HCT116 (cell line): Measurements from ENCODE around the gene CTDNEP1. TPM values are rescaled to one million over a fixed set of nuclear protein-coding genes. Genes with fewer than 3 reads are reported as not detected.
A peak's percentile ranks its signal among the peaks of the same experiment; 100 is the strongest.

Source experiments
- ATAC-seq: fragments of 200-7000 bp; cut with Tn5 transposase; 2 replicates; pipeline ENCODE4 v1.9.1; 2020; ENCODE audit warnings: mild to moderate bottlenecking, moderate library complexity
- BruUV-seq: library from RNA; stranded (reverse); fragments of 400-500 nt; replicated peaks from 2 replicates; lab custom pipeline; 2021; lab: Mats Ljungman, UMichigan
- CTCF ChIA-PET: fragments of 300-600 bp; sonication (Branson Sonifier 250); formaldehyde crosslinking; loops from one replicate; lab custom pipeline; 2021; ENCODE audit warnings: antibody characterized with exemption; lab: Charles Lee
- POLR2A ChIA-PET: fragments of 300-600, 350-600 bp; sonication (Branson Sonifier 250); formaldehyde crosslinking; loops from one replicate; lab custom pipeline; 2021; ENCODE audit warnings: antibody characterized with exemption; lab: Charles Lee
- RAD21 ChIA-PET, 2 experiments: fragments of 300-600 bp; sonication (Branson Sonifier 250); formaldehyde crosslinking; loops; one replicate each; lab custom pipeline; 2023; ENCODE audit warnings: low total read pairs in 2 of 2; ENCODE audit not compliant: uncharacterized antibody in 2 of 2, unreplicated experiment in 2 of 2, low non-redundant PET in 1 of 2; lab: Charles Lee
- DNase-seq: peaks from one replicate; pipeline ENCODE4 v3.0.0-alpha.2; 2010; ENCODE audit warnings: low read depth, low spot score
- H2AFZ ChIP-seq: fragments of 200-600 bp; shearing (Covaris generic), sonication (generic); 2 replicates; pipeline ENCODE4 v1.6.1; 2017; ENCODE audit warnings: low read depth, mixed run types, mixed read lengths, antibody characterized with exemption, low read length; ENCODE audit not compliant: poor library complexity, severe bottlenecking
- H3K27ac ChIP-seq: 2 replicates; pipeline ENCODE4 v1.5.1; 2012; ENCODE audit warnings: low read depth, low read length
- H3K27me3 ChIP-seq: fragments of 200-600 bp; sonication (generic); 2 replicates; pipeline ENCODE4 v1.6.1; 2016; ENCODE audit warnings: mixed run types, low read length, mixed read lengths; ENCODE audit not compliant: insufficient read depth
- H3K36me3 ChIP-seq, 2 experiments: fragments of 200-500 bp in 1 of 2; fragments of 200-600 bp in 1 of 2; sonication (Bioruptor generic) in 1 of 2; sonication (generic) in 1 of 2; 2 replicates each; pipeline versions ENCODE4 v1.5.1 to v1.6.1; 2014 to 2016; ENCODE audit warnings: low read length in 2 of 2, inconsistent platforms in 1 of 2, mixed read lengths in 1 of 2, mixed run types in 1 of 2; ENCODE audit not compliant: insufficient read depth in 2 of 2, control insufficient read depth in 1 of 2
- H3K4me1 ChIP-seq, 2 experiments: fragments of 200-600 bp in 1 of 2; sonication (generic) in 1 of 2; 2 replicates each; pipeline versions ENCODE4 v1.5.1 to v1.6.1; 2012 to 2017; ENCODE audit warnings: low read length in 2 of 2, inconsistent platforms in 1 of 2, mild to moderate bottlenecking in 1 of 2, mixed read lengths in 1 of 2, mixed run types in 1 of 2, moderate library complexity in 1 of 2; ENCODE audit not compliant: insufficient read depth in 2 of 2, control insufficient read depth in 1 of 2
- H3K4me2 ChIP-seq: fragments of 200-600 bp; sonication (generic); 2 replicates; pipeline ENCODE4 v1.6.1; 2017; ENCODE audit warnings: mixed run types, low read length, mixed read lengths
- H3K4me3 ChIP-seq, 2 experiments: fragments of 200-600 bp in 1 of 2; sonication (generic) in 1 of 2; replicated peaks in 1 of 2; 2 replicates each; pipeline ENCODE4 v1.5.1; 2011 to 2016; ENCODE audit warnings: low read length in 2 of 2, control low read depth in 1 of 2, low read depth in 1 of 2, mild to moderate bottlenecking in 1 of 2, mixed read lengths in 1 of 2, mixed run types in 1 of 2
- H3K79me2 ChIP-seq: fragments of 200-600 bp; sonication (generic); 2 replicates; pipeline ENCODE4 v1.6.1; 2017; ENCODE audit warnings: mild to moderate bottlenecking, mixed run types, low read length, moderate library complexity, mixed read lengths; ENCODE audit not compliant: insufficient read depth
- H3K9ac ChIP-seq: fragments of 200-600 bp; sonication (generic); 2 replicates; pipeline ENCODE4 v1.6.1; 2016; ENCODE audit warnings: low read length, mixed read lengths
- H3K9me2 ChIP-seq: fragments of 200-600 bp; sonication (generic), shearing (Covaris generic); 2 replicates; pipeline ENCODE4 v1.6.1; 2017; ENCODE audit warnings: mixed run types, mild to moderate bottlenecking, moderate library complexity; ENCODE audit not compliant: insufficient read depth
- H3K9me3 ChIP-seq, 2 experiments: fragments of 200-500 bp in 1 of 2; fragments of 200-600 bp in 1 of 2; sonication (Bioruptor generic) in 1 of 2; sonication (generic) in 1 of 2; 2 replicates each; pipeline ENCODE4 v1.6.1; 2014 to 2017; ENCODE audit warnings: low read length in 2 of 2, mixed read lengths in 2 of 2, inconsistent platforms in 1 of 2, low read depth in 1 of 2, mild to moderate bottlenecking in 1 of 2, mixed run types in 1 of 2, moderate library complexity in 1 of 2; ENCODE audit not compliant: control insufficient read depth in 1 of 2, insufficient read depth in 1 of 2
- H4K20me1 ChIP-seq: fragments of 200-600 bp; sonication (generic), shearing (Covaris generic); 2 replicates; pipeline ENCODE4 v1.6.1; 2017; ENCODE audit warnings: mixed run types, mild to moderate bottlenecking, moderate library complexity; ENCODE audit not compliant: insufficient read depth
- JUND ChIP-seq: IDR thresholded peaks from 2 replicates; pipeline ENCODE4 v1.6.1; 2012
- POLR2AphosphoS5 ChIP-seq: IDR thresholded peaks from 2 replicates; pipeline ENCODE4 v1.6.1; 2011; ENCODE audit warnings: mild to moderate bottlenecking, low read depth, low read length, moderate library complexity
- ZNF274 ChIP-seq: fragments of 200-500 bp; sonication (Bioruptor generic); IDR thresholded peaks from 2 replicates; pipeline ENCODE4 v1.6.1; 2014; ENCODE audit warnings: mild to moderate bottlenecking, low read depth, low read length, inconsistent platforms
- intact Hi-C: fragments of 100-400 bp; cut with micrococcal nuclease; formaldehyde crosslinking; loops from 2 replicates; pipeline ENCODE4 v1.10.0; 2022
- total RNA-seq: library from RNA; stranded (reverse); gene quantifications from one replicate; pipeline ENCODE4 v1.2.1, GENCODE V29; 2021; ENCODE audit not compliant: unreplicated experiment
- TF ChIP-seq, protein P1 (sequence below): IDR thresholded peaks from 2 replicates; pipeline ENCODE4 v1.6.1; 2011; ENCODE audit warnings: mild to moderate bottlenecking, low read length, moderate library complexity; ENCODE audit not compliant: insufficient replicate concordance; ENCODE audit errors: extremely low read depth

Gene CTDNEP1
- total RNA-seq, 1 experiment from 2014 or later = 143 TPM

DNA sequence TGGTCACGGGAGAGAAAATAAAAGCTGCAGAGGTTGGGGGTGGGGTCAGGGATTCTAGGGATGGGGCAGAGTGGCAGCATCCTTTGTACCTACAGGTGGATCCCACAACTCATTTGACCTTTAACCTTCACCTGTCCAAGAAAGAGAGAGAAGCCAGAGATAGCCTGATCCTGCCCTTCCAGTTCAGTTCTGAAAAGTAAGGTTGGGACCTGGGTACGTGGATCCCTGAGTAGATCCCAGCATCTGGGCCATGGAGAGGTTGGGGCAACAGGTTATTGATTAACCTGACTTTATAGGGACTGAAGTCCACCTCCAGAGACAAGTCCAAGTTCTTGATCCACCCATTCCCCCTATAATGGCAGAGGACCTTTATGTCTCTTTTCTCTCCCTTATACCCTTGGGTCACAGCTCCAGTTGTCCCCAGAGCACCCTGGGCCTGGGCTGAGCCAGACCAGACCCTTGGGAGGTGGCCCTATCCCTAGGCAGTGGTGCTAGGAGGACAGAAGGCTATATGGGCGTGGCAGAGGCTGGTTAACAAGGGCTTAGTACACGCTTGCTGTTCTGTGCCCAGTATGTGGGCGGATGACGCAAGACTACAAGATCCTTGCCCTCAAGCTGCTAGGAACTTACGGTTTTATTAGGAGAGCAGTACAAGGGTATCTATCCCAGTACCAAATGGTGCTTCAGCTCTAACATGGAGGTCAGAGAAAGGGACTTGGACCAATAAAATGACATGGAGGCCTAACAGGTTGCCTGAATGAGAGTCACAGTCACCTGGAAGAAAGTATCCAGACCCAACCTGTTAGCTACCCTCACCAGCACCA lies 7.4 kb upstream of the CTDNEP1 start (continued):
- TF ChIP-seq, protein P1, sequence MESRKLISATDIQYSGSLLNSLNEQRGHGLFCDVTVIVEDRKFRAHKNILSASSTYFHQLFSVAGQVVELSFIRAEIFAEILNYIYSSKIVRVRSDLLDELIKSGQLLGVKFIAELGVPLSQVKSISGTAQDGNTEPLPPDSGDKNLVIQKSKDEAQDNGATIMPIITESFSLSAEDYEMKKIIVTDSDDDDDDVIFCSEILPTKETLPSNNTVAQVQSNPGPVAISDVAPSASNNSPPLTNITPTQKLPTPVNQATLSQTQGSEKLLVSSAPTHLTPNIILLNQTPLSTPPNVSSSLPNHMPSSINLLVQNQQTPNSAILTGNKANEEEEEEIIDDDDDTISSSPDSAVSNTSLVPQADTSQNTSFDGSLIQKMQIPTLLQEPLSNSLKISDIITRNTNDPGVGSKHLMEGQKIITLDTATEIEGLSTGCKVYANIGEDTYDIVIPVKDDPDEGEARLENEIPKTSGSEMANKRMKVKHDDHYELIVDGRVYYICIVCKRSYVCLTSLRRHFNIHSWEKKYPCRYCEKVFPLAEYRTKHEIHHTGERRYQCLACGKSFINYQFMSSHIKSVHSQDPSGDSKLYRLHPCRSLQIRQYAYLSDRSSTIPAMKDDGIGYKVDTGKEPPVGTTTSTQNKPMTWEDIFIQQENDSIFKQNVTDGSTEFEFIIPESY = no peak

DNA sequence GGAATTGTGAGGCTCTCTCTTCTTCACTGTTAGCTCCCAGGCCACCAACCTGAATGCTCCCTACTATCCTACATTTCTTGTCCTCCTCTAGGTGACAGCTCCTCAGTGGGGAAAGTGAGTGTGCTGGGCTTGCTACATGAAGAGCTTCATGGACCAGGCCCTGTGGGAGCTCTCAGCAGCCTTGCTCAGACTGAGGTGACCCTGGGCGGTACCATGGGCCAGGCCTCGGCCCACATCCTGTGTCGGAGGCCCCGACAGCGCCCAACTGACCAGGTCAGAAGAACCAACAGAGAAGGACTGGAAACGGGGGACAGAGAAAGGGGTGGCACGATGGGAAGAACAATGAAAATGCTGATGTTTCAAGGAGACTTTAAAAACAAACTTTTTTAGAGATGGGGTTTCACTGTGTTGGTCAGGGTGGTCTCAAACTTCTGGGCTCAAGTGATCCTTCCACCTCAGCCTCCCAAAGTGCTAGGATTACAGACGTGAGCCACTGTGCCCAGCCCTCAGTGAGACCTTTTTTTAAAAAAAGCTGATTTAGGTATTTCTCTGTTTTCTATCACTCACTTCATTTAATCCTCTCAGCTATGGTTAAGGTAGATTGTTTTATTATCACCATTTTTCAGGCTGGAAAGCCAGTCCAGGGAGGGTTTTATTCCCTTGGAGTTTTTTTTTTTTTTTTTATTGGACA lies 5.4 kb upstream of the CTDNEP1 start:
- Histone ChIP-seq H3K4me2 (no peak overlapping the region), H4K20me1 (peaks cover 5% of the 10 kb centered on the region; the same call in 1 of the 2 replicates), H3K9ac (no peak overlapping the region), H3K9me2 (no peaks in the 10 kb centered on the region), H3K27ac (peak overlapping the region; percentile 16; the same call in 1 of the 2 replicates), H3K79me2 (peaks cover 78% of the 10 kb centered on the region), H3K9me3 (no peaks in the 10 kb centered on the region), H3K4me3 (no peak overlapping the region), H3K36me3 (peaks cover 16 to 32% of the 10 kb centered on the region in 2 experiments), H3K27me3 (no peaks in the 10 kb centered on the region), H2AFZ (no peak overlapping the region), H3K4me1 (peaks cover 21 to 33% of the 10 kb centered on the region in 2 experiments)
- ATAC-seq = no peak
- no peak for DNase-seq
- TF ChIP-seq POLR2AphosphoS5 (peak; percentile 53), JUND (0 out of 2 replicates have a peak, but pooled peaks have one; percentile 4), ZNF274 (no peak)
- no TSS peak for BruUV-seq
- ChIA-PET CTCF (no interaction called here), POLR2A (no interaction called here), RAD21 (no interaction called here)
- intact Hi-C loops = no loop called here
